ENCODE data around the gene VAV2. TPM values are rescaled to one million over a fixed set of nuclear protein-coding genes. Genes with fewer than 3 reads are reported as not detected.

Gene VAV2
- polyA plus RNA-seq, 1 experiment: 9.0 TPM

- H3K27me3 ChIP-seq (ENCODE audit: control insufficient read depth, insufficient read depth, low read length): no peaks in the 10 kb centered on the region
- no peak for DNase-seq (ENCODE audit: low read depth, low spot score)
- H3K9me3 ChIP-seq (ENCODE audit: control insufficient read depth, insufficient read depth, low read length): no peaks in the 10 kb centered on the region; the same call in 1 of the 2 replicates
- TF ChIP-seq, protein P1, sequence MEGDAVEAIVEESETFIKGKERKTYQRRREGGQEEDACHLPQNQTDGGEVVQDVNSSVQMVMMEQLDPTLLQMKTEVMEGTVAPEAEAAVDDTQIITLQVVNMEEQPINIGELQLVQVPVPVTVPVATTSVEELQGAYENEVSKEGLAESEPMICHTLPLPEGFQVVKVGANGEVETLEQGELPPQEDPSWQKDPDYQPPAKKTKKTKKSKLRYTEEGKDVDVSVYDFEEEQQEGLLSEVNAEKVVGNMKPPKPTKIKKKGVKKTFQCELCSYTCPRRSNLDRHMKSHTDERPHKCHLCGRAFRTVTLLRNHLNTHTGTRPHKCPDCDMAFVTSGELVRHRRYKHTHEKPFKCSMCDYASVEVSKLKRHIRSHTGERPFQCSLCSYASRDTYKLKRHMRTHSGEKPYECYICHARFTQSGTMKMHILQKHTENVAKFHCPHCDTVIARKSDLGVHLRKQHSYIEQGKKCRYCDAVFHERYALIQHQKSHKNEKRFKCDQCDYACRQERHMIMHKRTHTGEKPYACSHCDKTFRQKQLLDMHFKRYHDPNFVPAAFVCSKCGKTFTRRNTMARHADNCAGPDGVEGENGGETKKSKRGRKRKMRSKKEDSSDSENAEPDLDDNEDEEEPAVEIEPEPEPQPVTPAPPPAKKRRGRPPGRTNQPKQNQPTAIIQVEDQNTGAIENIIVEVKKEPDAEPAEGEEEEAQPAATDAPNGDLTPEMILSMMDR (IDR thresholded peaks at IDR 0.05; ENCODE audit: low read depth, low read length): no peak
- no peak overlapping the region for H3K4me3 ChIP-seq (ENCODE audit: low read depth, low read length)
- CTCF ChIA-PET: no interaction called here
- H3K27ac ChIP-seq (ENCODE audit: low read depth, low read length): no peak overlapping the region
- POLR2A ChIA-PET: no interaction called here
These were observed 71.7 kb downstream of the VAV2 start for GRCh38 chr9:133920471-133920870.

GRCh38 chr9:133919253-133920115 is 72.6 kb downstream of the VAV2 start:
- CTCF ChIA-PET: interaction anchor here (0.5 to 0.6 kb wide), 3 partner anchors 13 to 559 kb away, joined by 3 to 5 read pairs (median 3); no protein-coding TSS in a partner anchor
- no peak for DNase-seq (ENCODE audit: low read depth, low spot score)
- no peaks in the 10 kb centered on the region; the same call in 1 of the 2 replicates for H3K9me3 ChIP-seq (ENCODE audit: control insufficient read depth, insufficient read depth, low read length)
- H3K4me3 ChIP-seq (ENCODE audit: low read depth, low read length): no peak overlapping the region
- TF ChIP-seq, protein P1 (IDR thresholded peaks at IDR 0.05; ENCODE audit: low read depth, low read length): no peak
- POLR2A ChIA-PET: no interaction called here
- H3K27ac ChIP-seq (ENCODE audit: low read depth, low read length): peak overlapping the region; percentile 61
- no peaks in the 10 kb centered on the region for H3K27me3 ChIP-seq (ENCODE audit: control insufficient read depth, insufficient read depth, low read length)

- H3K9me3 ChIP-seq (ENCODE audit: control insufficient read depth, insufficient read depth, low read length): no peaks in the 10 kb centered on the region; the same call in 1 of the 2 replicates
- no peaks in the 10 kb centered on the region for H3K27me3 ChIP-seq (ENCODE audit: control insufficient read depth, insufficient read depth, low read length)
- ChIA-PET POLR2A (no interaction called here), CTCF (interaction anchor here (0.5 kb wide), 1 partner anchor 70 kb away, joined by 3 read pairs; no protein-coding TSS in a partner anchor)
- H3K27ac ChIP-seq (ENCODE audit: low read depth, low read length): peak overlapping the region; percentile 11
- no peak overlapping the region for H3K4me3 ChIP-seq (ENCODE audit: low read depth, low read length)
- TF ChIP-seq, protein P1 (IDR thresholded peaks at IDR 0.05; ENCODE audit: low read depth, low read length): no peak
- no peak for DNase-seq (ENCODE audit: low read depth, low spot score)
These were observed 73.9 kb downstream of the VAV2 start for GRCh38 chr9:133918111-133918813.

GRCh38 chr9:133917375-133917774 is 74.7 kb downstream of the VAV2 start:
- CTCF ChIA-PET: no interaction called here
- Histone ChIP-seq H3K9me3 (ENCODE audit: control insufficient read depth, insufficient read depth, low read length) (no peaks in the 10 kb centered on the region; the same call in 1 of the 2 replicates), H3K4me3 (ENCODE audit: low read depth, low read length) (no peak overlapping the region), H3K27me3 (ENCODE audit: control insufficient read depth, insufficient read depth, low read length) (no peaks in the 10 kb centered on the region), H3K27ac (ENCODE audit: low read depth, low read length) (no peak overlapping the region)
- TF ChIP-seq, protein P1 (IDR thresholded peaks at IDR 0.05; ENCODE audit: low read depth, low read length): no peak
- no peak for DNase-seq (ENCODE audit: low read depth, low spot score)
- POLR2A ChIA-PET: no interaction called here

DNA sequence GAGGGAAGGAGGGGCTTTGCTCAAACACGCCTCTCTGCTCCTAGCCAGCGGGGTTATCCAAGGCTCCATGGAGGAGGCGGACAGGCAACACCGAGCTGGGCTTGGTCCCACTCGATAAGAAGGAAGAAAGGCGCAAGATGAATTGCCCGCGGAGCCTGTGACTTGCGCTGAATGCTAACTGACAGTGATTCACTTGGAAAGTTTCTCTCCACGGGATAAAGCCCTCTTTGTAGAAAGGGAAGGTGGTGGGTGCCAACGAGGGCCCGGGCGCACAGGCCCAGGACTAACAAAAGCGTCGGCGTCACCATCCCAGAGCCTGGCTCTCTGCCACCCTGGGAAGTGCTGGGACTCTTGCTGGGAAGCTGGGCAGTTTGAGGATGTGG is 76.0 kb downstream of the VAV2 start:
- no peak for DNase-seq (ENCODE audit: low read depth, low spot score)

More for the DNA sequence above, 76.0 kb downstream of the VAV2 start:
- H3K27me3 ChIP-seq (ENCODE audit: control insufficient read depth, insufficient read depth, low read length): no peaks in the 10 kb centered on the region
- H3K9me3 ChIP-seq (ENCODE audit: control insufficient read depth, insufficient read depth, low read length): no peaks in the 10 kb centered on the region; the same call in 1 of the 2 replicates
- H3K4me3 ChIP-seq (ENCODE audit: low read depth, low read length): no peak overlapping the region
- TF ChIP-seq, protein P1 (IDR thresholded peaks at IDR 0.05; ENCODE audit: low read depth, low read length): no peak
- ChIA-PET POLR2A (no interaction called here), CTCF (no interaction called here)
- H3K27ac ChIP-seq (ENCODE audit: low read depth, low read length): no peak overlapping the region
